GM21576 (cell line): Measurements from ENCODE around the gene DNMBP.
"Not testable (repeated sequence)": the region's sequence is repeated elsewhere in the genome, so short reads cannot be mapped to it uniquely, and the experiment has no call there.

Source experiments
- ATAC-seq: cut with Tn5 transposase; IDR thresholded peaks from one replicate; pipeline ENCODE4 v1.9.1; 2021; ENCODE audit warnings: mild to moderate bottlenecking, moderate library complexity; ENCODE audit not compliant: unreplicated experiment

The DNMBP gene

GRCh38 chr10:99870123-99870730 is 139.5 kb downstream of the DNMBP start:
- ATAC-seq, result no peak

- no peak for ATAC-seq
These were observed 140.1 kb downstream of the DNMBP start for GRCh38 chr10:99869581-99870122.

- not testable (repeated sequence) for ATAC-seq
These were observed 142.5 kb downstream of the DNMBP start for GRCh38 chr10:99867250-99867649.

GRCh38 chr10:99863535-99864240 is 146.1 kb downstream of the DNMBP start:
- not testable (repeated sequence) for ATAC-seq

- no peak for ATAC-seq
These were observed 149.3 kb downstream of the DNMBP start for GRCh38 chr10:99860466-99860865.

GRCh38 chr10:99859585-99859984 is 150.2 kb downstream of the DNMBP start:
- ATAC-seq, result no peak

- no peak for ATAC-seq
These were observed 150.9 kb downstream of the DNMBP start for GRCh38 chr10:99858849-99859248.

- no peak for ATAC-seq
These were observed 154.2 kb downstream of the DNMBP start for GRCh38 chr10:99855479-99856071.

GRCh38 chr10:99854860-99855259 is 154.9 kb downstream of the DNMBP start:
- ATAC-seq, result no peak

GRCh38 chr10:99853655-99854054 is 156.1 kb downstream of the DNMBP start:
- ATAC-seq, result no peak

GRCh38 chr10:99852481-99853213 is 157.1 kb downstream of the DNMBP start:
- no peak for ATAC-seq

GRCh38 chr10:99851825-99852224 is 157.9 kb downstream of the DNMBP start:
- ATAC-seq, result no peak

GRCh38 chr10:99850767-99851340 is 158.9 kb downstream of the DNMBP start:
- ATAC-seq, result no peak

GRCh38 chr10:99850021-99850766 is 159.6 kb downstream of the DNMBP start:
- ATAC-seq, result no peak

- ATAC-seq, result no peak
These were observed 160.2 kb downstream of the DNMBP start for GRCh38 chr10:99849536-99849935.

GRCh38 chr10:99849057-99849456 is 160.7 kb downstream of the DNMBP start:
- ATAC-seq, result no peak

GRCh38 chr10:99845837-99846382 is 163.8 kb downstream of the DNMBP start:
- no peak for ATAC-seq

GRCh38 chr10:99844433-99844955 is 165.3 kb downstream of the DNMBP start:
- no peak for ATAC-seq

- no peak for ATAC-seq
These were observed 166.4 kb downstream of the DNMBP start for GRCh38 chr10:99843310-99843709.

GRCh38 chr10:99841746-99842145 is 168.0 kb downstream of the DNMBP start:
- ATAC-seq, result no peak
